Spleen (tissue), 11 donors: ENCODE data around the gene GTF2H4. TPM values are rescaled to one million over a fixed set of nuclear protein-coding genes. Genes with fewer than 3 reads are reported as not detected.

Source experiments
- DNase-seq: peaks from one replicate; pipeline ENCODE4 v3.0.0-alpha.2; 2020
- H3K27ac ChIP-seq, 8 donors: fragments of 200-600 bp; sonication (generic) in 7 of 8; 1 replicate in 4 of 8; 2 replicates in 4 of 8; pipeline versions ENCODE4 v1.5.0 to v1.8.0; 2016 to 2021; ENCODE audit warnings: inconsistent platforms in 4 of 8, mild to moderate bottlenecking in 4 of 8, moderate library complexity in 1 of 8
- H3K27me3 ChIP-seq, 7 donors: fragments of 200-600 bp; sonication (generic) in 6 of 7; replicated peaks in 1 of 7; 1 replicate in 4 of 7; 2 replicates in 3 of 7; pipeline versions ENCODE4 v1.5.0 to v1.8.0; 2016 to 2021; ENCODE audit warnings: inconsistent platforms in 3 of 7, mild to moderate bottlenecking in 1 of 7
- H3K36me3 ChIP-seq, 6 donors: fragments of 200-600 bp; sonication (generic) in 5 of 6; 1 replicate in 4 of 6; 2 replicates in 2 of 6; pipeline versions ENCODE4 v1.5.0 to v1.8.0; 2016 to 2021; ENCODE audit warnings: inconsistent platforms in 2 of 6
- H3K4me1 ChIP-seq, 6 donors: fragments of 200-600 bp; sonication (generic) in 5 of 6; 1 replicate in 3 of 6; 2 replicates in 3 of 6; pipeline versions ENCODE4 v1.5.0 to v1.8.0; 2016 to 2021; ENCODE audit warnings: inconsistent platforms in 3 of 6
- H3K4me3 ChIP-seq, 8 donors: fragments of 200-600 bp; sonication (generic) in 7 of 8; 1 replicate in 4 of 8; 2 replicates in 4 of 8; pipeline versions ENCODE4 v1.5.0 to v1.8.0; 2016 to 2021; ENCODE audit warnings: inconsistent platforms in 4 of 8, mild to moderate bottlenecking in 4 of 8, moderate library complexity in 2 of 8
- H3K9me3 ChIP-seq, 8 donors: fragments of 200-600 bp; sonication (generic) in 7 of 8; 1 replicate in 4 of 8; 2 replicates in 4 of 8; pipeline versions ENCODE4 v1.5.0 to v1.8.0; 2016 to 2021; ENCODE audit warnings: inconsistent platforms in 4 of 8
- POLR2A ChIP-seq, 3 donors: fragments of 450-650 bp; IDR thresholded peaks; one replicate each; pipeline ENCODE4 v1.5.1; 2017; ENCODE audit warnings: antibody characterized with exemption in 3 of 3, mild to moderate bottlenecking in 1 of 3
- POLR2AphosphoS5 ChIP-seq, 3 donors: sonication (generic); formaldehyde crosslinking; IDR thresholded peaks; one replicate each; pipeline ENCODE4 v1.5.1; 2017; ENCODE audit warnings: antibody characterized with exemption in 3 of 3
- WGBS, 5 donors: extraction: QIAGEN DNeasy Blood & Tissue Kit in 3 of 5; methylation state at CpG; one replicate each; pipeline versions ENCODE4 v1.1.5 to v1.1.7; 2013 to 2018; 5-methylcytosine and 5-hydroxymethylcytosine counted together
- intact Hi-C: fragments of 100-400 bp; cut with DNase I; formaldehyde crosslinking; loops from one replicate; pipeline ENCODE4 v1.15.0; 2023; ENCODE audit warnings: low total_unique reads
- polyA plus RNA-seq, 3 donors: library from polyadenylated mRNA; stranded (reverse); fragments of 200-250 nt; gene quantifications; one replicate each; pipeline ENCODE4 v1.2.1, GENCODE V29; 2013
- total RNA-seq, 7 donors: library from RNA; depleted of rRNA in 3 of 7; stranded (reverse); fragments of >200 nt in 3 of 7; fragmentation: NEBNext Ultra II Directional in 4 of 7; extraction: Animal tissue kit (Norgen Biotek cat#: 25700) in 4 of 7; gene quantifications; one replicate each; pipeline versions ENCODE4 v1.1.0 to v1.2.1, GENCODE V29; 2016 to 2021
- TF ChIP-seq, protein P1 (sequence below), 11 experiments: fragments of 200-600 bp in 7 of 11; fragments of 450-650 bp in 4 of 11; sonication (generic) in 4 of 11; IDR thresholded peaks in 8 of 11; conservative IDR thresholded peaks in 3 of 11; 1 replicate in 7 of 11; 2 replicates in 4 of 11; pipeline versions ENCODE4 v1.4.0 to v1.8.0; 2016 to 2021; ENCODE audit warnings: antibody characterized with exemption in 11 of 11, inconsistent platforms in 4 of 11, mild to moderate bottlenecking in 1 of 11
- donor health status: healthy with polysubstance abuse.
- donor health status: DM: no; HTN: no; CAD: no; lungs with moderate emphysema.
- donor health status: DM: no; HTN: no; CAD: no.
- donor health status: Bipolar disorder and iron deficiency.
- donor health status: healthy.
- donor health status: DM: no; HTN: no; CAD: no.
- donor health status: DM: yes; HTN: yes; CAD: no.

GTF2H4 gene
- total and polyA plus RNA-seq, 10 donors: 20.6 to 49.7 (median 29.3) TPM

DNA sequence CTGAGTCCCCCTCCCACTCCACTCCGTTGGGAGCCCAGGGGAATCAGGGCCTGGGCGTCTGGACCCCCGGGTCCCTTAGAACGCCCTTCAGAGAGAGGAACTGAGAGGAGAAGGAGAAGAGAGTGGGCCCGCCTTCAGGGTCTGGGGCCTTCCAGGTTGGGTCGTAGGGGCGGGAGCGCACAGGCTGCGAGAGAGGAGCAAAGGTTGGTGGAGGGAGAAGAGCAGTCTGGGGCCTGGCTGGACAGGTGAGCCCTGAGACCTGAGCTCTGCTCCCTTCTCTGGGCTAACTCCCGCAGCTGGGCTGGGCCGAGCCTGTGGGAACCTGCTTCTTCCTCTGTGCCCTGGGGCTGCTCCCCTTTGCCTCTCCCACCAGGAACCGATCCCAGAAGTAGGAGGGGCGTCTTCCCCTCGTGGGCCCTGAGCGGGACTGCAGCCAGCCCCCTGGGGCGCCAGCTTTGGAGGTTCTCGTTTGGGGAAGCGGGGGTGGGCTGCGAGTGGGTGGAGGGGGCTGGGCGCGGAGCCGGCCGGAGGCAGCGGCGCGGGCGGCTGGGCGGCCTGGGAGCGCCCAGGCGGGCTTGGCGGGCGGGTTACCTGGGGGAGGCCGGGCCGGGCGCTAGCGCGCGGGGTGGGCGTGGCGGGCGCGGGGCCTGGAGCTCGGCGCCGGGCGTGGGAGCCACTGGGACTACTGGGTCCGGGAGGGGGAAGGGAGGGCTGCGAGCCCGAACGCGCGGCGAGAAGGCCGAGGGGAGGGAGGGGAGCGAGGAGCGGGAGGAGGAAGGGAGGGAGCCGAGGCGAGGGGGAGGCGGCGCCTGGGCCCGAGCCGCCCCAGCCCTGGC, 24.1 kb upstream of the GTF2H4 start, which contains the start of gene DDR1:
DDR1 (plus strand) TSS at position 835 of the 836 bp plus-strand sequence. CDS start 4,211 bp downstream, outside the sequence.
- TF ChIP-seq, protein P1, sequence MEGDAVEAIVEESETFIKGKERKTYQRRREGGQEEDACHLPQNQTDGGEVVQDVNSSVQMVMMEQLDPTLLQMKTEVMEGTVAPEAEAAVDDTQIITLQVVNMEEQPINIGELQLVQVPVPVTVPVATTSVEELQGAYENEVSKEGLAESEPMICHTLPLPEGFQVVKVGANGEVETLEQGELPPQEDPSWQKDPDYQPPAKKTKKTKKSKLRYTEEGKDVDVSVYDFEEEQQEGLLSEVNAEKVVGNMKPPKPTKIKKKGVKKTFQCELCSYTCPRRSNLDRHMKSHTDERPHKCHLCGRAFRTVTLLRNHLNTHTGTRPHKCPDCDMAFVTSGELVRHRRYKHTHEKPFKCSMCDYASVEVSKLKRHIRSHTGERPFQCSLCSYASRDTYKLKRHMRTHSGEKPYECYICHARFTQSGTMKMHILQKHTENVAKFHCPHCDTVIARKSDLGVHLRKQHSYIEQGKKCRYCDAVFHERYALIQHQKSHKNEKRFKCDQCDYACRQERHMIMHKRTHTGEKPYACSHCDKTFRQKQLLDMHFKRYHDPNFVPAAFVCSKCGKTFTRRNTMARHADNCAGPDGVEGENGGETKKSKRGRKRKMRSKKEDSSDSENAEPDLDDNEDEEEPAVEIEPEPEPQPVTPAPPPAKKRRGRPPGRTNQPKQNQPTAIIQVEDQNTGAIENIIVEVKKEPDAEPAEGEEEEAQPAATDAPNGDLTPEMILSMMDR (IDR thresholded peaks at IDR 0.05 in 8 of 11, conservative IDR thresholded peaks at IDR 0.05 in 3 of 11): no peak
- peak in 1 of 3 donors; percentile 24 for TF ChIP-seq POLR2AphosphoS5 (IDR thresholded peaks at IDR 0.05)
- Histone ChIP-seq H3K9me3 (no peaks in the 10 kb centered on the region), H3K27me3 (peaks cover 0 to 24% (median 0%) of the 10 kb centered on the region in 7 donors), H3K36me3 (peaks cover 0 to 3% (median 1%) of the 10 kb centered on the region in 6 donors), H3K4me1 (peaks cover 20 to 67% (median 45%) of the 10 kb centered on the region in 6 donors), H3K27ac (peak within 1 kb of the TSS; percentile 68 to 88 (median 83)), H3K4me3 (peak within 1 kb of the TSS; percentile 60 to 86 (median 64))
- DNase-seq: peak; percentile 89
- intact Hi-C loops: no loop called here
- 9 to 42% (median 14%) methylated on average over 14 to 61 of the region's 62 CpGs for WGBS, 5 donors

DNA sequence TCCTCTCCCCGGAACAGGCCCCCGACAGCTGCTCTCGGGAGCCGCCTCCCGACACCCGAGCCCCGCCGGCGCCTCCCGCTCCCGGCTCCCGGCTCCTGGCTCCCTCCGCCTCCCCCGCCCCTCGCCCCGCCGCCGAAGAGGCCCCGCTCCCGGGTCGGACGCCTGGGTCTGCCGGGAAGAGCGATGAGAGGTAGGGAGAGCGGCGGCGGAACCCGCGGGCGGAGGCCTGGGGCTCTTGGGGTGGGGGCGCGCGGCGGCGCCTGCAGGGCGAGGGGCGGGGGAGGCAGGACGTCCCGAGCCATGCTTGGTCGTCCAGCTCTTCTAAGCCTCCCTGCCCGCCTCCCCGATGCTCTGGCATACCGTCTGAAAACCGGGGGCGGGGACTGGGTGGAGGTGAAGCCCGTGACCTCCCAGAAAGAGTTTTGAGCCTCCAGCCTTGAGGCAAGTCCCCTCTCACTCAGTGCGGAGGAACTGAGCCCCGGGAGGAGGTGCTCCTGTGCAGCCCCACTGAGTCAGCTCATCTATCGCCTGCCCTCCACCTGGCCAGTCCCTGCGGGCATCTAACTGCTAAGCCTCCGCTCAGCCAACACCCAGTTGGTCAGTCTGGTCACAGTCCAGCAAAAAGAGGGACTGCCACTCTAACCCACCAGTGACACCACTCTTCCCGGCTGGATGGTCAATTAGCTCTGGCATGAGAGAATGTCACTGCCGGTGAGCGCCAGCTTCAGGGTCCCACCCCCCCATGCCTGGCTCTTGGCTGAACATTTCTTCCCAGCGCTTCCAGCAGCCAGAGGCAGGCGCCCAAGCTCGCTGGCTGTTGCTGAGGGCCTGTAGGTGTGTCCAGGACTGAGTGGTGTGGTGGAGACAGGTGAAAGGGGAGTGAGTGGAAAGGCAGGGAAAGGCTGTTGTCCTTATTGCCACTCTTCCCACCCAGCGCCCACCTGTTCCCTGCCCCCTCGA, 23.2 kb upstream of the GTF2H4 start:
- 10 to 28% (median 12%) methylated on average over 19 to 59 of the region's 59 CpGs for WGBS, 5 donors
- H3K27ac ChIP-seq: peak overlapping the region; percentile 44 to 88 (median 83)
- peaks cover 20 to 63% (median 44%) of the 10 kb centered on the region in 6 donors for H3K4me1 ChIP-seq
- intact Hi-C loops: no loop called here
- peak; percentile 83 for DNase-seq
- peaks cover 0 to 24% (median 0%) of the 10 kb centered on the region in 7 donors for H3K27me3 ChIP-seq
- no peaks in the 10 kb centered on the region for H3K9me3 ChIP-seq
- TF ChIP-seq POLR2AphosphoS5 (IDR thresholded peaks at IDR 0.05): peak; percentile 4 to 55 (median 47)
- TF ChIP-seq, protein P1 (IDR thresholded peaks at IDR 0.05 in 8 of 11, conservative IDR thresholded peaks at IDR 0.05 in 3 of 11): no peak
- peak overlapping the region; percentile 60 to 86 (median 64) for H3K4me3 ChIP-seq
- peaks cover 0 to 12% (median 4%) of the 10 kb centered on the region in 6 donors for H3K36me3 ChIP-seq

DNA sequence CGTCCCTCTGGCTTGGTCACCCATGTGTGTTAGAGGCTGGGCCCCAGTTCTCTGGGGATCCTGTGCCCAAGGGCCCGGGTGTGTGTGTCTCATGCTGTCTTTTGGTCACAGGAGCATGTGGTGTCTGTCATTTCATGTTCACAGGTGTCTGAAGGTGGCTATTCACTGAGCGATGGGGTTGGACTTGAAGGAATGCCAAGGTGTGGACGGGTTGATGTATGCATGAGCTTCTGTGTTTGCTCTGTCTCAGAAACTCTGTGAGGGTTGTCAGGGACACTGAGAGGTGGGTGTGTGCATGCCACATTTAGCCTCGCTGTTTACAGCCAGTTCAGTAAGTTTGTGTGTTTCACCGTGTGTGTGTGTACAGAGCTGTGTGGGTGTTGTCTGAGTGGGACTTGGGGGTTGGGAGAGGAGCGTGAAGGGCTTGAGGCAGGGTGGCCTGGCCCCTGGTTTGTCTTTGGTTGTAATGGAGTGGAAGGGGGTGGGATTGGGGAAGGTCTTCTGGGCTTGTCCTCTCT, 22.5 kb upstream of the GTF2H4 start:
- peak overlapping the region in 7 of 8 donors; percentile 5 to 86 (median 63) for H3K4me3 ChIP-seq
- H3K27ac ChIP-seq: peak overlapping the region in 6 of 8 donors; percentile 13 to 88 (median 86)
- H3K9me3 ChIP-seq: no peaks in the 10 kb centered on the region
- H3K36me3 ChIP-seq: peaks cover 0 to 20% (median 6%) of the 10 kb centered on the region in 6 donors
- peak; percentile 59 for DNase-seq
- peaks cover 20 to 61% (median 44%) of the 10 kb centered on the region in 6 donors for H3K4me1 ChIP-seq
- TF ChIP-seq POLR2AphosphoS5 (IDR thresholded peaks at IDR 0.05) (no peak), POLR2A (IDR thresholded peaks at IDR 0.05) (no peak)
- TF ChIP-seq, protein P1 (IDR thresholded peaks at IDR 0.05 in 8 of 11, conservative IDR thresholded peaks at IDR 0.05 in 3 of 11): no peak
- WGBS, 5 donors: 50 to 71% (median 61%) methylated on average over 7 of the region's 7 CpGs
- intact Hi-C loops: no loop called here
- peaks cover 0 to 24% (median 0%) of the 10 kb centered on the region in 7 donors for H3K27me3 ChIP-seq
